NCI-H2171 treated with DMSO at 0.1 percent for 48 hours (cell line): ENCODE measurements around the gene FLYWCH1.
"Not testable (repeated sequence)": the region's sequence is repeated elsewhere in the genome, so short reads cannot be mapped to it uniquely, and the experiment has no call there.

Experiments
- DNase-seq: peaks from one replicate; lab custom pipeline; 2025; lab: John Stamatoyannopoulos, UW

The FLYWCH1 gene

DNA sequence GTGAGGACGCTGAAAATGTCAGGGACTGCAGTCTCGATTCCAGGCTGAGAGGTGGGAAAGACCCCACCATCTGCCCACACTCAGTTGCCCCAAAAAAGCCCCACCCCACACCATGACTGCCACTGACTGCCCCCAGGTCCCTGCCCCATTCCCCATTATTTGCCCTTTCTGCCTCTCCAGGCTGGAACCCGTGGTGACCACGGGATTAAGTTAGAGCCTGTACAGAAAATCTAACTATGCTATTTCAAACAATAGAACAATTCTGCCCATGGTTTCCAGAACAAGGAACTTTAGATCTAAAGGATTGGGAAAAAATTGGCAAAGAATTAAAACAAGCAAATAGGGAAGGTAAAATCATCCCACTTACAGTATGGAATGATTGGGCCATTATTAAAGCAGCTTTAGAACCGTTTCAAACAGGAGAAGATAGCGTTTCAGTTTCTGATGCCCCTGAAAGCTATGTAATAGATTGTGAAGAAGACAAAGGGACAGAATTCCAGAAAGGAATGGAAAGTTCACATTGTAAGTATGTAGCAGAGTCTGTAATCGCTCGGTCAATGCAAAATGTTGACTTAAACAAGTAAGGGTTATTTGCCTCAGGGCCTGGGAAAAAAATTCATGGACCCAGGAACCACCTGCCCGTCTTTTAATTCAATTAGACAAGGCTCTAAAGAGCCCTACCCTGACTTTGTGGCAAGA is 14.4 kb downstream of the FLYWCH1 start:
- no peak for DNase-seq

DNA sequence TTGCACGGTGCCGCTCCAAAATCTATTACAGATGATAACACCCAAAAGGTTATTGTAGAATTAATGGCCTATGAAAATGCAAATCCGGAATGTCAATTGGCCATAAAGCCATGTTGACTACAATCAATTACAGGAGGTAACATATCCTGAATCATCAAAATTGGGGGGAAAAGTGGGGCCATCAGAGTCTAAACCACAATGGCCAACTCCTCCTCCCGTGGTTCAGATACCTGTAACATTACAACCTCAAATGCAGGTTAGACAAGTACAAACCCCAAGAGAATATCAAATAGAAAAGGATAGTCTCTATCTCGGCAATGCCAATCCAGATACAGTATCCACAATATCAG is 14.9 kb downstream of the FLYWCH1 start:
- no peak for DNase-seq

DNA sequence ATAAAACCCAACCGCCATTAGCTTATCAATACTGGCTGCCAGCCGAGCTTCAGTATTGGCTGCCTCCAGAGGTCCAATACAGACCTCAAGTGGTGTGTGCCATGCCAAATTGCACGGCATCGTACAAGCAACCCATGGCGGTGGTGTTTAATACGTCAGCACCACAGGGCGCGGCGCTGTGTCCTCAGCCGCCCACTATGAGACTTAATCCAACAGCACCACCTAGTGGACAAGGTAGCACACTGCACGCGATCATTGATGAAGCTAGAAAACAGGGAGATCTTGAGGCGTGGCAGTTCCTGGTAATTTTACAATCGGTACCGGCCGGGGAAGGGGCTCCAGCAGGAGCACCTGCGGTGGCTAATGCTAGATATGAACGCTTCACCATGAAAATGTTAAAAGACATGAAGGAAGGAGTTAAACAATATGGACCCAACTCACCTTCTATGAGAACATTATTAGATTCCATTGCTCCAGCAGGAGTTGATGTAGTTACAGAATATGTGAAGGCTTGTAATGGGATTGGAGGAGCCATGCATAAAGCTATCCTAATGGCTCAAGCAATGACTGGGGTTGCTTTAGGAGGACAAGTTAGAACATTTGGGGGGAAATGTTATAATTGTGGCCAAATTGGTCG is 15.4 kb downstream of the FLYWCH1 start:
- peak; percentile 85 for DNase-seq

DNA sequence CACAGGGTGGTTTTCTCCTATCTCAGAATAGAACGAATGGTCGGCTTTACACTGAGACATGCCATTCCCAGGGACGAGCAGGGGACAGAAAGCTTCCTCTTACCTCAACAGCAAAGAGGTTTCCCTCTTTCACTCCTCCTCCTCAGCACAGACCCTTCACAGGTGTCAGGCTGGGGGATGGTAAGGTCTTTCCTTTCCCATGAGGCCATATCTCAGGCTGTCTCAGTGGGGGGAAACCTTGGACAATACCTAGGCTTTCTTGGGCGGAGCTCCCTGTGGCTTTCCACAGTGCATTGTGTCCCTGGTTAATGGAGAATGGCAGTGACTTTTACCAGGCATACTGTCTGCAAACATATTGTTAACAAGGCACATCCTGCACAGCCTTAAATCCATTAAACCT is 16.4 kb downstream of the FLYWCH1 start:
- not testable (repeated sequence) for DNase-seq

DNA sequence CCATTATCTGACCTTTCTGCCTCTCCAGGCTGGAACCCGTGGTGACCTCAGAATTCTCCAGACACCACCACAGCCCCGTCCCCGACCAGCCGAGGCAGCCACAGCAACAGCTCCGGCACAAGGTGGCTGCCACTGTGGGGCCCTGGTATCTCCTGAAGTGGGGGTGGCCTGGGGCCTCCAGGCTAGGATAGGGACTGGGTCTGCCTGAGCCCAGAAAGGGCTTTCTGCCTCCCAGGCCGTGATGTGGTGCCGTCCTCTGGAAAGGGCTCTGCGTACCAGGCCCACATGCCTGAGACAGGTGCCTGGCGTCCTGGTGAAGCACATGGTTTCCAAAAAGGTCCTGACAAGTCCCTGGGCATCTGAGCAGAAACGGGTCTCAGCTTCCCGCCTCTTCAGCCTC is 17.1 kb downstream of the FLYWCH1 start:
- DNase-seq: no peak

DNA sequence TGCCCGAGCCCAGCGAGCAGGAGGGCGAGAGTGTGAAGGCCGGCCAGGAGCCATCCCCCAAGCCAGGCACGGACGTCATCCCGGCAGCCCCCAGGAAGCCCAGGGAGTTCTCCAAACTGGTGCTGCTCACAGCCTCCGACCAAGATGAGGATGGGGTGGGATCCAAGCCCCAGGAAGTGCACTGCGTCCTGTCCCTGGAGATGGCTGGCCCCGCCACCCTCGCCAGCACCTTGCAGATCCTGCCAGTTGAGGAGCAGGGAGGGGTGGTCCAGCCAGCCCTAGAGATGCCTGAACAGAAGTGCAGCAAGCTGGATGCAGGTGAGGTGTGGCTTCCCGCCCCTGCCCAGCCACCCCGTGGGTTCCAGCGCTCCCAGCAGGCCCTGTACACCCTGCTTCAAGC is 18.0 kb downstream of the FLYWCH1 start:
- no peak for DNase-seq

DNA sequence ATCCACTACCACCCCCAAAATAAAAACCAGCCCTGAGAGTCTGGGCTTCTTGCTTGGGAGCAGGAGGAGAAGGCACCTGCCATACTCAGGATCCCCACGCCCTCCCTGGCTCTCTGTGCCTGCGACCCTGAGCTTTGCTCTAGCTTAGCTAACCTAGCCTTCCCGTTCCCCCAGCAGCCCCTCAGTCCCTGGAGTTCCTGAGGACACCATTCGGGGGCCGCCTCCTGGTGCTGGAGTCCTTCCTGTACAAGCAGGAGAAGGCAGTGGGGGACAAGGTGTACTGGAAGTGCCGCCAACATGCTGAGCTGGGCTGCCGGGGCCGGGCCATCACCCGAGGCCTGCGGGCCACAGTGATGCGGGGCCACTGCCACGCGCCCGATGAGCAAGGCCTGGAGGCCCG is 18.5 kb downstream of the FLYWCH1 start:
- no peak for DNase-seq

DNA sequence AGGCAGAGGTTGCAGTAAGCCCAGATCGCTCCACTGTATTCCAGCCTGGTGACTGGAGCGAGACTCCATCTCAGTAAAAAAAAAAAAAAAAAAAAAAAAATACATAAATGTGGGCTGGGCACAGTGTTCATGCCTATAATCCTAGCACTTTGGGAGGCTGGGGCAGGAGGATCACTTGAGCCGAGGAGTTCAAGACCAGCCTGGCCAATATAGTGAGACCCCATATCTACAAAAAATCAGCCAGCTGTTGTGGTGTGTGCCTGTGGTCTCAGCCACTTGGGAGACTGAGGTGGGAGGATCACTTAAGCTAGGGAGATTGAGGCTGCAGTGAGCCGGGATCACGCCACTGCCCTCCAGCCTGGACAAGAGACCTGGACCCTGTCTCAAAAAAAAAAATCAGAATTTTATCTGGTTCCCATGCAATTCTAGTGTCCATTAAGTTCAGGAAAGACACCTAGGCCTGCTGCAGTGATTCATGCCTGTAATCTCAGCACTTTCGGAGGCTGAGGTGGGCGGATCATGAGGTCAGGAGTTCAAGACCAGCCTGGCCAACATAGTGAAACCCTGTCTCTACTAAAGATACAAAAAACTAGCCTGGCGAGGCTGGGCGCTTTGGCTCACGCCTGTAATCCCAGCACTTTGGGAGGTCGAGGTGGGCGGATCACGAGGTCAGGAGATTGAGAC is 19.6 kb downstream of the FLYWCH1 start:
- not testable (repeated sequence) for DNase-seq

DNA sequence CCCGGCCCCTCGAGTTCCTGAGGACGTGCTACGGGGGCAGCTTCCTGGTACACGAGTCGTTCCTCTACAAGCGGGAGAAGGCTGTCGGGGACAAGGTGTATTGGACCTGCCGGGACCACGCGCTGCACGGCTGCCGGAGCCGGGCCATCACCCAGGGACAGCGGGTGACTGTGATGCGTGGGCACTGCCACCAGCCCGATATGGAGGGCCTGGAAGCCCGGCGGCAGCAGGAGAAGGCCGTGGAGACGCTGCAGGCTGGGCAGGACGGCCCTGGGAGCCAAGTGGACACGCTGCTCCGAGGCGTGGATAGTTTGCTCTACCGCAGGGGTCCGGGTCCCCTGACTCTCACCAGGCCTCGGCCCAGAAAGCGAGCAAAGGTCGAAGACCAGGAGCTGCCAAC is 21.4 kb downstream of the FLYWCH1 start:
- no peak for DNase-seq

DNA sequence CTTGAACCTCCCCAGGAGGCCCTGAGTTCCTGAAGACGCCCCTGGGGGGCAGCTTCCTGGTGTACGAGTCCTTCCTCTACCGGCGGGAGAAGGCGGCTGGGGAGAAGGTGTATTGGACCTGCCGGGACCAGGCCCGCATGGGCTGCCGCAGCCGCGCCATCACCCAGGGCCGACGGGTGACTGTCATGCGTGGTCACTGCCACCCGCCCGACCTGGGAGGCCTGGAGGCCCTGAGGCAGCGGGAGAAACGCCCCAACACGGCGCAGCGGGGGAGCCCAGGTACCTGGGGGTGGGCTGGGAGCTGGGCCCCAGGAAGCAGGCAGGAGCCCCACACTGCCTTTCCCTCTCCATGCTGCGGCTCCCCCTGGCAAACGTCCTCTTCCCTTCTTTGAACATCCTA is 22.0 kb downstream of the FLYWCH1 start:
- DNase-seq: no peak

DNA sequence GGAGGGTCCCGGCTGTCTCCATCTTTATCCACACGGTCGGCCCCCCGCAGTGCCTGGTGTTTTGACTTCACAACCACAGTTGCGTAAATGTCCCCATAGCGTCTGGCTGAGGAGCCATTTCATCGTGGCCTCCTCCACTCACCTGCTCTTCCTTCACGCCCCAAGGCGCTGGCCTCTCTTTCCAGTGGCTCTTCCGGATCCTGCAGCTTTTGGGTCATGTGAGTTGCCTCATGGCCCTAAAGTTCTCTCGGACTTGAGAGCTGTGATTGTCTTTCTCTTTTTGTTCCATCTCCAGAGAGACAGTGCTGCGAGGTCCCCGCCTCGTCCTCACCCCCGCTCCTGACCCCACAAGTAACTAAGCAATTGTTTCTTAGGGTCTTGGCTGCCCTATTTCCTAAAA is 22.7 kb downstream of the FLYWCH1 start:
- no peak for DNase-seq

DNA sequence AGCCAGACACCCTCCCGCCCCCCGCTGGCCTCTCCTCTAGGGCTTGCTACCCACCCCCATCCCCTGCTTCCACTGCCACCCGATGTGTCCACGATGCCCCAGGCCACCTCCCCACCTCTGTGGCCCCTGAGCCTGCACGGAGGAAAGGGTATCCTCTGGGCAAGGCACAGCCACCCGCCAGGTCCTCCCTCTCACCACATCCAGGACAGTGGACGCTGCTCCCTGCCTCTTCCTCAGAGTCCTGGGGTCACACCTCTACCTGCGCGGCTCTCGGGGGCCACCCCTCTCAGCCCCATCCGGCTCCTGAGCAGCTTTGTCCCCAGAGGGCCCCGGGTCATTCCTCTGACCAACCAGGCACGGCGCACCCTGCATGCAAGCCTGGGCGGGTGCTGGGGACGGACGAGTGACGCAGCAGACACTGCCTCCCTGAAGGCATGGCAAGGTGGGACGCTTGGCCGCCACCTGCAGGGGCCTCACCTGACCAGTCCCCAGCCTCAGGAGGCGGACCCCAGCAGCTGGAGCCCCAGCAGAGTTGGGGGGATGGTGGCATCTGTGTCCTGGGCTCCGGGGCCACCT is 24.8 kb downstream of the FLYWCH1 start:
- no peak for DNase-seq

DNA sequence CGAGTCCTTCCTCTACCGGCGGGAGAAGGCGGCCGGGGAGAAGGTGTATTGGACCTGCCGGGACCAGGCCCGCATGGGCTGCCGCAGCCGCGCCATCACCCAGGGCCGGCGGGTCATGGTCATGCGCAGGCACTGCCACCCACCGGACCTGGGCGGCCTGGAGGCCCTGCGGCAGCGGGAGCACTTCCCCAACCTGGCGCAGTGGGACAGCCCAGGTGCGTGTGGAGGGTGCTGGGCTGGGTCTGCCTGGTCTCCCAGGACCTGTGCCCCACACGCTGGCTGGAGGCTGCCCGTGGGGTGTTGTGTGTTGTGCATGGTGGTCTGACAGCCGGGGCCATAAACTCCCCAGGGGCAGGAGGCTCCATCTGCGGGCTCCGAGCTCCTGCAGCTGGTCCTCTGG is 25.4 kb downstream of the FLYWCH1 start:
- DNase-seq: no peak

DNA sequence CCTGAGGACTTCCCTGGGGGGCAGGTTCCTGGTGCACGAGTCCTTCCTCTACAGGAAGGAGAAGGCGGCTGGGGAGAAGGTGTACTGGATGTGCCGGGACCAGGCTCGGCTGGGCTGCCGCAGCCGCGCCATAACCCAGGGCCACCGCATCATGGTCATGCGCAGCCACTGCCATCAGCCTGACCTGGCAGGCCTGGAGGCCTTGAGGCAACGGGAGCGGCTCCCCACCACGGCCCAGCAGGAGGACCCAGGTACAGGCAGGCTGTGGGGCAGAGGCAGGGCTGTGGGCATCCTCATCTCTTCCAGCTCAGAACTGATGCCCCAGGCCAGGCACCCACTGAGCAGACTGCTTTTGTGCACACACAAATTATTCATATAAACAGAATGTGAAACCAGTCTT is 26.5 kb downstream of the FLYWCH1 start:
- DNase-seq: no peak

DNA sequence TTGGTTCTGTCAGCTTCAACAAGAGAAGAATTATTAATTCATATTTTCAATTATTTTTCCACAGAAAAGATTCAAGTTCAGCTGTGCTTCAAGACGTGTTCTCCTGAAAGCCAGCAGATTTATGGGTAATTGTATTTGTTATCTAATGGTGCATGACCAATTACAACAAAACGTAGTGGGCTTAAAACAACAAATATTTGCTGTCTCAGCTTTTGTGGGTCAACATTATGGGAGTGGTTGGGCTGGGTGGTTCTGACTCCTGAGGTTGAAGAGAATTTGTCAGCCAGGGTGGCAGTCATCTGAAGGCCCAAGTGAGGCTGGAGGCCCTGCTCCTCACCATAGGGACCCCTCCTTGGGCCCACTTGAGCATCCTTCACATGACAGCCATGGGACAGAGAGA is 28.2 kb downstream of the FLYWCH1 start:
- no peak for DNase-seq

DNA sequence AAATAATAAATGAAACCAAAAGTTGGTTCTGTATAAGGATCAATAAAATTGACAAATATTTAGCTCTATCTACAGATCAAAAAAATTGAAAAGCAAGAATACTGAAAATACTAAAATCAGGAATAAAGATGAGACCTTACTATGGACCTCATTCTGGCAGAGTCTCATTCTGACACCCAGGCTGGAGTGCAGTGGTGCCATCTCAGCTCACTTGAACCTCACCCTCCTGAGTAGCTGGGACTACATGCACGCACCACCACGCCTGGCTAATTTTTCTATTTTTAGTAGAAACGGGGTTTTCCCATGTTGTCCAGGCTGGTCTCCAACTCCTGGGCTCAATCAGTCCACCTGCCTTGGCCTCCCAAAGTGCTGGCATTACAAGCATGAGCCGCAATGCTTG is 30.3 kb downstream of the FLYWCH1 start:
- no peak for DNase-seq

DNA sequence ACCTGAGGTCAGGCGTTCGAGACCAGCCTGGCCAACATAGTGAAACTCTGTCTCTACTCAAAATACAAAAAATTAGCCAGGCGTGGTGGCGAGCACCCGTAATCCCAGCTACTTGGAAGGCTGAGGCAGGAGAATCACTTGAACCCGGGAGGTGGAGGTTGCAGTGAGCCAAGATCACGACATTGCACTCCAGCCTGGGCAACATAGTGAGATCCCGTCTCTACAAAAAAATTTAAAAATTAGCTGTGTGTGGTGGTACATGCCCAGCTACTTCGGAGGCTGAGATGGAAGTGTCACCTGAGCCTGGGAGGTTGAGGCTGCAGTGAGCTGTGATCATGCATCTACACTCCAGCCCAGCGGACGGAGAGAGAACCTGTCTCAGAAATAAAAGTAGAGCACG is 32.0 kb downstream of the FLYWCH1 start:
- not testable (repeated sequence) for DNase-seq

DNA sequence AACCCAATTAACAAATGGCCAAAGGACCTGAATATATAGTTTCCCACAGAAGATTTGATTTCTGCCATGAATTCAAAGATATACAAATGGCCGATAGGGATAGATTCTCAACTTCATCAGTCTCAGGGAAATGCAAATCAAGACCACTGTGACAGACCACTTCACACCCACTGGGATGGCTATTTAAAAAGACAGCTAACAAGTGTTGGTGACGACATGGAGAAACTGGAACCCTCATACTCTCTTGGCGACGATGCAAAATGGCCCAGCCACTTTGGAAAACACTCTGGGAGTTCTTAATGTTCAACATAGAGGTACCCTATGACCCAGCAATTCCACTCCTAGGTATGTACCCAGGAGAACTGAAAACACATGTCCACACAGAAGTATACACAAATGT is 34.9 kb downstream of the FLYWCH1 start:
- no peak for DNase-seq

DNA sequence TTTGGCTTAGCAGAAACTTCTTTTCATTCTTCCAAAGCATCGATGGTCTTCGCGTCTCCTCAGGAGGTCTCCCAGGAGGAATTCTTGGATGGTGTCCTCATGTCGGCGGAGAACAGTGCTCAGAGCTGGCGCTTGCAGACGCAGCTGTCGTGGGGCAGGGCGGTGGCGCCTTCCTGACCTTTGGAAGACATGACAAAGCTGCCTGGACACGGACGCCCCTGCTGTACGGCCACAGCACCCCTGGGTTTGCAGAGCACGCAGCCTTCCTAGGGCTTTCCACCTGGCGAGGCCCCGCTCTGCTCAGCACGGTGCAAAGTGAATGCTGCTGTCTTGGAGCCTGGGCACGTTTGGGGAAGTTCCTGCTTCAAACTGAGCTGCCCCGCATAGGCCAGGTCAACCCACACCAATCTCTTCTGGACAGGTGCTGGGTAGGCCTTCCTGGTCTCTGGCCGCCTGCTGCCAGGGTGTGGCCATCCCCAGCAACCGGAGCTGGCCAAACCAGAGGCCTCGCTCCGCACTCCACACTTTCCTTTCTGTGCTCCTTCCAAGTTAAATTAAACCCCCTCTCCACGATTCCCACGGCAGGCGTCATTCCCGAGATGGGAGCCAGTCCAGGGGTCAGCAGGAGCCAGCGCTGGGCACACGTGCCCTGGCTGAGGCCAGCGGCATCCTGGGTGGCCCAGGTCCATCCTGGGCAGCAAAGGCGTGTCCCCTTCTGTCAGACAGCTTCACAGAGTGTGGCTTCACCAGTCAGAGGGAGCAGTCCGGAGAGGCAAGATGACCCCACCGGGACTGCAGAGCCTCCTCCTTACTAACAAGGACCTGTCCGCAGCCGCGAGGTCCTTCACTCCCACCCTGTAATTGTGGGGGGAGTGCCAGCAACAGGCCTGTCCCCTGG is 37.3 kb downstream of the FLYWCH1 start:
- no peak for DNase-seq

DNA sequence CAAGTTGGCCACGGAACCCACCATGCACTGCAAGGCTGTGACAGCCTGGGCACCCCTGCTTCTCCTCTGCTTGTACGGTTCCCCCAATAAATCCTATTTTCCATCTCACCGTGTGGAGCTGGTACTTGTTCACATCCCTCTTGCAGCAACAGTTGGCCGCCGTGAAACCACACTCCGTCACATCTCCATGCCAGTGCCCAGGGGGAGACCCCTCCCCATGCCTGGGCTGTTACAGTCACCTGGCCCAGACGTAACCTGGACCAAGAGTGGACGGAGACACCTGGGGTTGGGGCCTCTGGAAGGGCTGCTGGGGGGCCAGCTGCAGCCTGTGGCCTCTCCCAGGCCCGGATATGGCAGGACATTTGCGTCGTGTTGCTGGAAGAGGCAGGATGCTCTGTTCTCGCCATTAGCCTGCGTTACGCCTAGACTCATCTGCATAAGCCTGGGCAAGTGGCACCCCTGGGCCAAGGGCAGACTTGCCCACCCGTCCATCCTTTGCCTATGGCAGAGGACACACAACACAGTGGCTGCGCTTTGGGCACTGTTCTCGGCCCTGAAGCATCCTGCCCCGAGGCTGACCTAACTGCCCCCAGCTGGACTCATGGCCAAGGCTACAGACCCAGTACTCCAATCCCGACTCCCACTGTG is 38.1 kb downstream of the FLYWCH1 start:
- DNase-seq: no peak

DNA sequence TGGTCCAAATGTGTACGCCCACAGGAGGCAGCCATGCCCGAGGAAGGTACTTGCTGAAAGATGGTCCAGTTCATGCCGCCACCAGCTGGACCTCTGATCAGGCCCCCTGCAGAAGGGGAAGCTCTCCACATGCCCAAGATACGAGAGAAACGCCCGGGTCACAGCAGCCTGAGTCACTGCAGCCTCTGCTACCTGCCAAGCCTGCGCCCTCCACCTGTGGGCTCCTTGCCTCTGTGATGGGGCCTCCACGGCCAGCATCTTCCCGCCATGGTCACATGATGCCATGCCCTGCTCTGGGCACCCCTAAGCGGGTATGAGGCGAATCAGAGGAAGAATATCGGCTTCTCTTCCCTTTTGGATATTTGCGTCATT is 38.6 kb downstream of the FLYWCH1 start:
- no peak for DNase-seq

DNA sequence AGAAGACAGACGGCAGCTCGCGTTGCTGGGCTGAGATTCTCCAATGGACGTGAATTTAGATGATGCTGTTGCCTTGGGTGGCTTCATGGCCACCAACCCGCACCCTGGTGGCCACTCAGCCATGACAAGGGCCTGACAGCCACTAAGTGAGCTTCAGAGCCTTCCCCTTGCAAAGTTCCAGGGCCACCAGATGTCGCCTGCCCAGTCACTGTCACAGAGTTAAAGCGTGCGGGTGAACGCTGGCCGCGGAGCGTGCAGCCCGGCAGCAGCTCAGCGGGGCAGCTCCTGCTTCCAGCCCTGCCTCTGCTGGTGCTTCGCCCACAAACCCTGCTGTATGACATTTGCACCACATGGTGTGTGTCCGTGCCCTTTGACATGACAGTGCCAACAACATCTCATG is 39.0 kb downstream of the FLYWCH1 start:
- no peak for DNase-seq
